H1 (cell line): Measurements from ENCODE around the gene VSTM2B. TPM values are rescaled to one million over a fixed set of nuclear protein-coding genes. Genes with fewer than 3 reads are reported as not detected.

Experiments
- CHD2 ChIP-seq: IDR thresholded peaks from 2 replicates; pipeline ENCODE4 v1.6.1; 2012; ENCODE audit warnings: low read length, improper control_type of control experiment
- KDM1A ChIP-seq: fragments of 200-600, 300-600 bp; sonication (generic); IDR thresholded peaks from 2 replicates; pipeline ENCODE4 v1.7.1; 2016; ENCODE audit warnings: mild to moderate bottlenecking, low read length, borderline replicate concordance
- KDM4A ChIP-seq: IDR thresholded peaks from one replicate; pipeline ENCODE4 v1.7.1; 2012; ENCODE audit warnings: low read depth, mild to moderate bottlenecking, moderate library complexity, low read length, inconsistent platforms; ENCODE audit not compliant: severe bottlenecking
- RFX5 ChIP-seq: IDR thresholded peaks from 2 replicates; pipeline ENCODE4 v1.6.1; 2011; ENCODE audit warnings: low read depth, low read length, improper control_type of control experiment, borderline replicate concordance
- RNF2 ChIP-seq: fragments of 200-900, 300-1000 bp; sonication (generic); IDR thresholded peaks from 2 replicates; pipeline ENCODE4 v1.7.1; 2016; ENCODE audit warnings: borderline replicate concordance, low read depth, mild to moderate bottlenecking, antibody characterized with exemption, low read length; ENCODE audit not compliant: poor library complexity, severe bottlenecking; ENCODE audit errors: missing control alignments
- RXRA ChIP-seq: IDR thresholded peaks from 2 replicates; pipeline ENCODE4 v1.6.1; 2011; ENCODE audit warnings: low read depth, mild to moderate bottlenecking, low read length, moderate library complexity; ENCODE audit not compliant: insufficient read depth
- polyA plus RNA-seq, 7 experiments: library from polyadenylated mRNA; depleted of rRNA in 3 of 7; stranded (reverse) in 5 of 7; unstranded in 2 of 7; fragments of >200 nt in 5 of 7; fragments of 200-250 nt in 2 of 7; gene quantifications; 1 replicate in 5 of 7; 2 replicates in 1 of 7; 4 replicates in 1 of 7; pipeline versions ENCODE4 v1.2.1 to v1.2.3, GENCODE V29; 2011 to 2013; ENCODE audit warnings: missing spikeins in 2 of 7, mixed read lengths in 2 of 7
- total RNA-seq: library from RNA; stranded (reverse); fragmentation: NEBNext Ultra II Directional; extraction: Animal tissue kit (Norgen Biotek cat#: 25700); gene quantifications from 2 replicates; pipeline ENCODE4 v1.2.1, GENCODE V29; 2021

VSTM2B gene
- total and polyA plus RNA-seq, 2 of the 8 experiments (the other 6 are each of a cell fraction or from before 2014, with no cell fraction given) = 0.82 to 1.5 TPM

- no peak for TF ChIP-seq KDM1A
- no peak for TF ChIP-seq CHD2
- no peak for TF ChIP-seq RFX5
- TF ChIP-seq RXRA = no peak
- TF ChIP-seq RNF2 = no peak
- TF ChIP-seq KDM4A = no peak
Measured at GRCh38 chr19:29571181-29571580, 45.4 kb downstream of the VSTM2B start (continued).
